Activated T-cell treated with anti-CD3 and anti-CD28 coated beads, Interleukin-2, amount 50 U/mL, for 1 hour (primary cell): ENCODE measurements around the gene NPFFR1.
A peak's percentile ranks its signal among the peaks of the same experiment; 100 is the strongest.

ENCODE experiments used
- DNase-seq: peaks from one replicate; pipeline ENCODE4 v3.0.0-alpha.2; 2020

NPFFR1 gene

GRCh38 chr10:70283445-70284399 lies at the start of gene NPFFR1:
TSS of gene NPFFR1 (minus strand) at chr10:70284004. CDS start at chr10:70283676, 328 bp downstream.
- no peak for DNase-seq

DNA sequence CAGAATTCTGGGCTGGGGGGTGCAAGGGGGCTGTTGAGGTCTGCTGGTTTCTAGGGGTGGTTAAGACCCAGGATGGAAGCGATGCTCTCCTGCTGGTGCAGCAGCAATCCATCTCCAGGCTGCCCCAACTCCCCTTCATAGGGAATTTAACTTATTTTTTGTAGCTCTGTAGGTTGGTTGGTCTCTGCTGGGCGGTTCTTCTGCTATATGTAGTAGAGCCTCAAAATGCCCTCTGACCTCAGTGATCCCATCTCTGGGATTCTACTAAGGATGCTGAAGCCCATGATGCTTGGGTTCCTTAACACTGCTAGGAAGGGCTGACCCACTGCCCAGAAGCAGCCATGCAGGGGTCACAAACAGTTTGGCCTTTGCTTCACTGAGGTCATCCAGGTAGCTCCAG lies 49.5 kb upstream of the NPFFR1 start:
- no peak for DNase-seq

- DNase-seq: no peak
These were observed 47.9 kb upstream of the NPFFR1 start for GRCh38 chr10:70331486-70332268.

DNA sequence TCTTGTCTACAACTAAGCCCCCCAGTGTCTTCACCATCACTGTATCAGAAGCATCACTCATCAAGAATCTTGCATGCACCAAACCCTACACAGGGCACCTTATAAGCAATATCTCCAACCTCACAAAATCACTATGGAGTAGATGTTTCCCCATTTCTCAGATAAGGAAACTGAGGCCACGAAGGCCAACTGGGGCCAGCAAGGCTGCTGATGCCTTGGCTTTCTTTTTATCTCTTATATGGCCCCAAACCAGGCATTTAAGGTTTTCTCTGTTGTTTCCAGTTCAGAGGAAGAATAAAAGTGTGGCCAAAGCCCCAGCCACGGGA lies 47.3 kb upstream of the NPFFR1 start:
- no peak for DNase-seq

DNA sequence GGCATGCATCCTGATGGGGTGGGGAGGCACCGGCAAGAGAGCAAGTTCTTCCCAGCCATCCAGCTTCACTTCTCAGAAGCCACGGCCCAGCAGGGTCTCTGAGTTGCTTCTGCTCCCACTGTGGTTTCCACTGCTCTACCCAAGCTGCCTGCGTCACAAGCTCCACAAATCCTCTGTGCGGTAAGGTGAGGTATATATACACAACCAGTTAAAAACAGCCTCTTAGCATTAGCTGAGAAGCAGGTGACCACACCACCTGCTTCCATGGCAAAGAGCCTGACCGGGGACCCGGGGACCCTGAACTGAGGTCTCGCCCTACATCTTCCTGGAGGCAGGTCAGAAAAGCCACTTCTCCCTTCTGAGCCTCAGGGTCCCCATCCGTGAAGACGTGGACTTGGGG lies 46.9 kb upstream of the NPFFR1 start:
- DNase-seq: no peak

- no peak for DNase-seq
These were observed 45.2 kb upstream of the NPFFR1 start for GRCh38 chr10:70328967-70329366.

GRCh38 chr10:70328018-70328417 lies 44.2 kb upstream of the NPFFR1 start:
- DNase-seq: no peak

GRCh38 chr10:70324951-70325781 lies 41.4 kb upstream of the NPFFR1 start:
- no peak for DNase-seq

DNA sequence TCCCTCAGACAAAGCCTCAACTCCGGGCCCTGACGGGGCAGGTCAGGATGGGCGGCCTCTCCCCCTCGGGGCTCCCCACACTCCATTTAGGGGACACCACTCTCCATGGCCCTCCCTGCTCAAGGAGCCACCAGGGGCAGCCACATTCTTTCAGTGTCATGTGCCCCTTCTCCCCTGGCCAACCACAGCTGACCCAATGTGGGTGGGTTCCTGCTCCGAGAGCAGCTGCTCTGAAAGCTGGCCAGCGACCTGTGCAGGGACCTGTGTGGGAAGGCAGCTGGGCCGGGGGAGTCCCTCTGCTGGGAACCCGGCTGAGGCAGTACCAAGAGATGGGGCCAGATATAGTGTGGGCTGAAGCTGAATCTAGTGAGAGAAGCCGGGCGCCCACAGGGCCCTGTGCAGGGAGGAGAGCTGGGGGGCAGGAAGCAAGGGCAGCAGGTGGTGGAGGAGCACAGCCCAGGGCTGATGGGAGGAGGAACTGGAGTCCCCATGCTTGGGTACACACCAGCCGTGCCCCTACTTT lies 40.6 kb upstream of the NPFFR1 start:
- no peak for DNase-seq

- no peak for DNase-seq
These were observed 40.0 kb upstream of the NPFFR1 start for GRCh38 chr10:70323697-70324338.

- peak; percentile 21 for DNase-seq
These were observed 39.4 kb upstream of the NPFFR1 start for GRCh38 chr10:70323138-70323696.

DNA sequence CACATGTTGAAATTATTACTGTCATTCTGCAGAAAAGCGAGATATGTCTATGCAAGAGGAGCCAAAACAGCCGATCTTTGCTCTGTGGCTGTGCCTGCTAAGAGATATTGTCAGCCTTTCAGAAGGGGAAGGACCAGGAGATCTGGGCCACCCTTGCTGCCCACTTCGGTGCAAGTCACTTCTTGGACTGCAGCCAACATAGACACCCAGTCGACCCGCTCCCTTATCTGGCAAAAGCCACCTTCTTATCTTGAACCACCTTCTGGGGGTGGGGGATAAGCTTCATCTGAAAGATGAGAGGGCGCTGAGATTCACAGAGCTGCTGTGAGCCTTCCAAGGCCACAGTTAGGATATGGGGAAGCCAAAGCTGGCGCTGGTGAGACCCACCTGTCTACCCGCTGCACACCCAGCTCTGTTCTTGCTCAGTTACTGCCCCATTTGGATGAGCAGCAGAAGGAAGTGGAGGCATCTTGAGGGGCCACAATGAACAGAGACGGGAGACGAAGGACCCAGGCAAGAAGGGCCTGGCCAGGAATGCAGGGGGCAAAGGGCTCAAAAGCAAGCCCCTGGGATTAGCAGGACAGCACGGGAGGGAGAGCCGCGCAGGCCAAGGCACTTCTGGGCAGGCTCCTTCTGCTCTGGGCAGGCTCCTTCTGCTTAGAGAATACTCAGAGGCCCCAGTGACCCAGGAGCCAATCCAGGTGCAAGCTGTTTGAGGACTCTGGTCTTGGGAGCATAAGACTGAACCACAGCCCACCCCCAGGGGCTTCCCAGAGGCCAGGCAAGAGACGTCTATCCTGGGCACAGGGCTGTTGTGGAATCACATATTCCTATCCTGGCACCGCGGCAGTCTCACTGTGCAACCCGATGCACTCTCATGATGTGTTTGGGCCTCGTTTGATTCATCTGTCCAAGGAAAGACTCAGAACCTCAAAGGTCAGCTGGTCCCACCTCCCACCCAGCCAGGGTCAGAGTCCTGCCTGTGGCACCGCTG lies 38.4 kb upstream of the NPFFR1 start:
- no peak for DNase-seq

DNA sequence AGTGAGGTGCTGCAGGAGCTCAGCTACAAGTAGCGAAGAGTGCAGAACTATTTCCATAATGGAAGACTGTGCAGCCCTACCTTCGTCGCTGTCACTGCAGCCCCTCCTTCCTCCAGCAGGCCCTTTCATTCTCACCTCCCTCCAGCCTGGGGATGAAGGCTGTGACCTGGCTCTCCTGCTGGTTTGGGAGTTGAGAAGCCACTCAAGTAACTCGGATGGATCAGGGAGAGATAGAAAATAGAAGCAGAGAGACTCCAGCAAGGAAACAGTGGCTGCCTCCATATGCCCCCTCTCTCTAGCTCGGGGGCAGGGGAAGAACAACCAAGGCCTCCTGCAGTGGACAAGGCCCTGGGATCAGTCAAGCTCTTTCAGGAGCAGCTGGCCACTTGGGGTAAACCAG lies 37.4 kb upstream of the NPFFR1 start:
- no peak for DNase-seq

GRCh38 chr10:70320751-70321150 lies 36.9 kb upstream of the NPFFR1 start:
- no peak for DNase-seq

DNA sequence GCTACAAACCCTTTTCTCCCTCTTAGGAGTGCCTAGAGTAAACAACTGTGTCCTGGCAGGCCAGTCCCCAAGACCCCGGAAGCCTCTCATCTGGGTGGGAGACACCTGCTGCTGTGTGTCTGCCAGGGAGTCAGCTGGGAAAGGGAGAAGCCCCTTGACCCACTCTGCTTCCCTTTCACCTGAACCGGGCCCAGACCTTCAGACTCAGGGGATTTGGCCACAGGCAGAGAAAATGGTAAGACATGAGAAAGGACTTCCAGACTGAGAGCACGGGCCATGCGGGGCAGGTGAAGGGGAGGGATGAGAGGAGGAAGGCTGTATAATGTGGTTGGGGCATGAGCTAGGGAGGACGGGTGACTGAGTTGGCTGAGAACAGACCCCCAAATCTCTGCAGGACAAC lies 36.0 kb upstream of the NPFFR1 start:
- DNase-seq: no peak

- no peak for DNase-seq
These were observed 35.4 kb upstream of the NPFFR1 start for GRCh38 chr10:70319183-70319582.

GRCh38 chr10:70317943-70318318 lies 34.1 kb upstream of the NPFFR1 start:
- DNase-seq: no peak

DNA sequence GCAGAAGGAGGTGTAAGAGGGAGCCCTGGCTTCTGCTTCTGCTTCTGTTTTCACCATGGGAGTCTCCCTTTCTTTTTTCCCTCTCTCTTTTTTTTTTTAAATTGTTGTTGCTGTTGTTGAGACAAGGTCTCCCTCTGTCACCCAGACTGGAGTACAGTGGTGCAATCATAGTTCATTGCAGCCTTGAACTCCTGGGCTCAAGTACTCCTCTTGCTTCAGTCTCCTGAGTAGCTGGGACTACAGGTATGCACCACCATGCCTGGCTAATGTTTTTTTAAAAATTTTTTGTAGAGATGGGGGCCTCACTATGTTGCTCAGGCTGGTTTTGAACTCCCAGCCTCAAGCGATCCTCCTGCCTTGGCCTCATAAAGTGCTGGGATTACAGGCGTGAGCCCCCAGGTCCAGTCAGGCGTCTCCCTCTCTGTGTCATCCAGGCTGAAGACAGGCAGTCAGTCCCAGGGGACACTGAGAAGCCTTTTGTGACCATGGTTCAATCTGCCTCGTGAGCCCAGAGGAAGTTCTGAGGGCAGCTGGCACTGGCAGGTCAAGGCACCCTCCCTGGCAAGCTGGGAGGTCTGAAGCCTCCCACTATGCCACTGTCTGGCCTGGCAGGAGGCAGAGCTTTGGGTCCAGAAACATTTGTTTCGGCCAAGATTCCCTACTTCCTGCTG lies 33.6 kb upstream of the NPFFR1 start:
- no peak for DNase-seq

- no peak for DNase-seq
These were observed 32.0 kb upstream of the NPFFR1 start for GRCh38 chr10:70315815-70316214.

- DNase-seq: no peak
These were observed 31.5 kb upstream of the NPFFR1 start for GRCh38 chr10:70315276-70315675.
